Skin of body (tissue), 2 donors: ENCODE data around the gene CDC26. TPM values are rescaled to one million over a fixed set of nuclear protein-coding genes. Genes with fewer than 3 reads are reported as not detected.
A peak's percentile ranks its signal among the peaks of the same experiment; 100 is the strongest.
"Not testable (repeated sequence)": the region's sequence is repeated elsewhere in the genome, so short reads cannot be mapped to it uniquely, and the experiment has no call there.

Experiments used
- DNase-seq: peaks from one replicate; lab custom pipeline; 2025; lab: John Stamatoyannopoulos, UW
- total RNA-seq: library from RNA; depleted of rRNA; stranded (reverse); fragments of >200 nt; gene quantifications from one replicate; pipeline ENCODE4 v1.2.3, GENCODE V29; 2014

CDC26 gene
- total RNA-seq, 1 donor from 2014 or later = 23.6 TPM

- DNase-seq = no peak
Observed at GRCh38 chr9:113293285-113293878, 18.0 kb upstream of the CDC26 start.

DNA sequence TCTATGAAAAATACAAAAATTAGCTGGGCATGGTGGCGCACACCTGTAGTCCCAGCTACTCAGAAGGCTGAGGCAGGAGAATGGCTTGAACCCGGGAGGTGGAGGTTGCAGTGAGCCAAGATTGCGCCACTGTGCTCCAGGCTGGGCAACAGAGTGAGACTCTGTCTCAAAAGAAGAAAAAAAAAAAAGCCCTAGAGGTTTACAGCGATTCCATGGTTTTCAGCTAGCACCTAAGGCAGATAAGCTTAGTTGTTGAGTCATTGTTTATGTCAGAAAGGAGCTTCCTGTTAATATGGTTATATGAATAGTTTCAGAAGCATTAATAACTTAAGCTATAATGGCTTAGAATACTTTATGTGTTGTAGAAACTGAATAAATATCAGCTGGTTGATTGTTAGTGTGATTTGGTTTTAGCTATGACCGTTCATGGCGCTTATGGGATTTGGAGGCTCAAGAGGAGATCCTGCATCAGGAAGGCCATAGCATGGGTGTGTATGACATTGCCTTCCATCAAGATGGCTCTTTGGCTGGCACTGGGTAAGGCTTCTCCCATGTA, 14.8 kb upstream of the CDC26 start:
- DNase-seq = no peak

DNA sequence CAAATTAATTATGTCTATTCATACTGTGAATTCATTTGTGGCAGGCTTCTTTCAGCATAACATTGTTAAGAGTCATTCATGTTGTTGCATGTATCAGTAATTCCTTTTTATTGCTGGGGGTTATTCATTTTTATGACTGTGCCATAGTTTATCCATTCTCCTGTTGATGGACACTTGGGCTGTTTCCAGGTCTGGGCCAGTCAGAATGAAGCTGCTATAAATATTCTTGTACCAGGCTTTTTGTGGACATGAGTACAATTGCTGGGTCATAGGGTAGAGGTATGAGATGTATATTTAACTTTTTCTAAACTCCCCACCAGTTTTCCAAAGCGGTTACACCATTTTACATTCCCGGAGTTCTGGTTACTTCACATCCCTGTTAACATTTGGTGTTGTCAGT, 13.7 kb upstream of the CDC26 start:
- DNase-seq = no peak

DNA sequence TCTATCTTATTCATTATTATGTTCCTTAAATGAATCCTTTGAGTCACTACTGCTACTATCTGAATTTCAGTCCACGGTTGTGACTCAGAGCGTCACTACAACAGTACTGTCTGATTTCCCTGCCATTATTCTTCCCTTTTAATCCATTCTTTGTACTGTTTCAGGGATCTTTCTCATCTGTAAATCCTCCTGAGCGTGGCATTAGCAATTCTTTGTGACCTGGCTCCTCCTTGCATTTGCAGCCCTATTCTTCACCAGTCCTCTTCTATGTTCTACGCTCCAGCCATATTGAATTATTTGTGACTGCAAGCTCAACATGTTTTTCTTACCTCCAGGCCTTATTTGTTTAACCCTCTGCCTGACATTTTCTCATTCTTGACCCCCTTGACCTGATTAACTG, 6.0 kb upstream of the CDC26 start:
- DNase-seq = no peak

DNA sequence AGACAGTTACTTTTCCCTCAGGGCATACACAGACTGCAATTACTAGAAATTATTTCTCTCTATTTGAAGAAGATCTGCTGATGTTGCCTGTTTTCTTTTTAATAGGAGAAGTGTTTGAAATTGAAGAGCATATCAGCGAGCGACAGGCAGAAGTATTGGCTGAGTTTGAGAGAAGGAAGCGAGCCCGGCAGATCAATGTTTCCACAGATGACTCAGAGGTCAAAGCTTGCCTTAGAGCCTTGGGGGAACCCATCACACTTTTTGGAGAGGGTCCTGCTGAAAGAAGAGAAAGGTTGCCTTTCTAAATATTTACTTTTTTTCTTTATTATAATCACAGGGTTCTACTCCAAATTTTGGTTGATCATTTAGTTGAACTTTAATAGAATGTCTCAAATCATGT, 3.5 kb upstream of the CDC26 start:
- no peak for DNase-seq

DNA sequence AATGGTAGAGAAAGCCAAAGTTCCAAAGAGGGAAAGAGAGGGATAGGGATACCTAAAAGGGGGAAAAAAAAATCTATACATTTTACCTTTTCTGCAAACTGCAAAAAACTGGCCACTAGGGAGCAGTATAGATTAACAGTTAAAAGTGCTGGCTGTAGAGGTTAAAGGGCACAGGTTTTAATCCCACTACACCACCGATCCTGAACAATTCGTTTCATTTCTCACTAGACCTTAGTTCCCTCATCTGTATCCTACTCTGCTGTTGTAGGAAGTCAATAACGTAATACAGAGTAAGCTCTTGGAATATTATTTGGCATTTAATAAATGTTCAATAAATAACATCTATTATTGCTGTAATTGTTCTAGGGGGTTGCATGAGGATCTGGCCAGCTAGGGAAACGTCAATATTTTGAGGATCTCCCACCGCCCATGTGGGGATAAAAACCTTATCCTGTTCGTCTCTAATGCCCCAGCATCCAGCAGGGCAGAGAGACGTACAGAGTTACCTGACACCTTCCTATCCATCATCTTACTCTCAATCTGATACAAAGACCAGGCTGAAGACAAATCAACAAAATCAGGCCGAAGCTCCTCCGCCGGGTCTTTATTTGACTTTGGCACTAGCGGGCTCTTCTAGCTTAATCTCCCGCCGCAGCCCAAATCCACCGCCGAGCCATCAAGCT, 757 bp downstream of the CDC26 start:
- peak; percentile 73 for DNase-seq

GRCh38 chr9:113269871-113270270, 5.5 kb downstream of the CDC26 start:
- DNase-seq = no peak

DNA sequence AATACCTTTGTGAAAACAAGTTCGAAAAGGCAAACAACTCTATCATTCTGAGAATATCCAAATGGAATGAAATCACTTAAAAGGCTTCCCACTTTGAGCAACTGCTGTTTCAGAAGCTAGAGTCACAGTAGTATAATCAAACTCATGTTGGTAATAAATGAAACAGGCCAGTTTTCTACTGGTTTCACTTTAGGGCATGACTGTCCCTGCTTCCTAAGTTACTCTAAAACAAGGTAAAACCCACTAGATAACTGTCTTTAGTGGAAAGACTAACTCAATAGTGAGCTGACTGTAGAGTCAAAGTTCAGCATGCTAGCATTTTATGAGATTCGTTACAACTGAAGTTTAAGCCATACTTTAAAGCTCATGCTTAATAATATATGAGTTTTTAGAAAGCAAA, 6.0 kb downstream of the CDC26 start:
- DNase-seq = no peak

DNA sequence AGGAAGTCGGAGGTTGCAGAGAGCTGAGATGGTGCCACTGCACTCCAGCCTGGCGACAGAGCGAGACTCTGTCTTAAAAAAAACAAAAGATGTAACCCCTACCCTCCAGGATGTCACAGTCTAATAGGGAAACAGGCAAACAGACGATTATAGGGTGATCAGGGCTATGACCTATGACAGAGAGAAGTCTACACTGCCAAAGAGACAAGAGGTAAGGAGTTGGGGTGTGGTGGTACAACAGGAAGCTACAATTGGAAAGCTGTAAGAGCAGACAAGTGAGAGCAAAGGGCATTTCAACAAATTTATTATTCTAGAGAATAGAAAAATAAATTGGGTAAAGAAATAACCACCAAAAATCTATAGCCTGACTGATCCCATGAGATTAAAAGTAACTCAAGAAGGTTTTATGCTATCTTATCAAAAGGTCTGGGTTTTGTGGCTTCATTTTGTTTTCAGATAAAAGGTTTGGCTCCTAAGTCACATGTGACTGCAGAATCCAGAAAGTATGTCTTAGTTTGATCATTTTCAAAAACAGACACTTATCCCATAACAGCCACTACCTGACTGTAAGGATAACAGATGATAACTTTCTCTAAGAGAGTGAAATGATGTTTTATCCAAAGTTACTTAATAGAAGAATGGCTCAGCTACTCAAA, 7.3 kb downstream of the CDC26 start:
- DNase-seq = no peak

DNA sequence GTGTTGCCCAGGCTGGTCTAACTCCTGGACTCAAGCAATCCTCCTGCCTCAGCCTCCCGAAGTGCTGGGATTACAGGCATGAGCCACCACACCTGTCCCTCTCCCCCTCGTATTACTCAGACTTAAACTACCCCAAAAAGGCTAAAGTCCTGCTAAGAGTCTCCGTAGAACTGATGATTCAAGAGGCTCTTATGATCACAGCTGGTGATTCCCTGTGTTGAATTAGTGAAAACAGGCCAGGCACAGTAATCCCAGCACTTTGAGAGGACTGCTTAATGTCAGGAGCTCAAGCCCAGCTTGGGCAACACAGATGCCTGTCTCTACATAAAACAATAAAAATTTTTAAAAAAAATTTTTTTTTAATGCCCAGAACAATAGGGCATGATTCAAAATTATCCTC, 9.2 kb downstream of the CDC26 start:
- DNase-seq = no peak

DNA sequence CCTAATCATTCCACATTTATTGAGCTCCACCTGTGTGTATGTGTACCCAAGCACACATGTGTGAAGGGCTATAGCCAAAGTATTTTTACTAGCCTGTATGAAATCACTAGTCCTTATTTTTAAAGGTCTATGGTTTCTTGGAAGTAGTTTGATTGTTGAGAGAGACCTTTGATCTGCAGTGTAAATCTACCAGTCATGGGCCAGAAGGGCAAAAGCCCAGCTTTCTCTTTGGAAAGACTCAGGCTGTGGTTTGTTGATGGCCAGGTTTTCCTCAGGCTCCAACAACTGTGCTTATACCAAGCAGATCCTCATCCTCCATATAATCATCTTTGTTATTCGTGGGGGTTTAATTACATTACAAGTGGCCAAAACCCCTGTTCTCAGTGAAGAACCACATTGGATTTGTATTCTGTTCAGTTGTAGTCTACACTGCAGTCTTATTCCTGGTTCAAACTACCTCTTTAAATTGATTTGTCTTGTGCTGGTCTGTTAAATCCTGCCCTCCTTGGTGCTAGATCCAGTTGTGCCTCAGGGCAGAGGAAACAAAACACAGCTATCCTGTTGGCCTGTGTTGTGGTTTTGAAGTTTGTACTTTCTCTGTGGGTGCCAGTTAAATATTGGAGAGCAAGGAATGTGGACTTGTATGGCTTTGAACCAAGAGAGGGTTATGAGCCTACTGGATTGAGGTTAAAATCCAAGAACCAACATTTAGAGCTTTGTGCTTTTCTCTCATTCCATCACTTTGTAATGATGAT, 13.3 kb downstream of the CDC26 start:
- DNase-seq = no peak

- no peak for DNase-seq
Observed at GRCh38 chr9:113258282-113258681, 17.1 kb downstream of the CDC26 start.

- no peak for DNase-seq
Observed at GRCh38 chr9:113257863-113258262, 17.5 kb downstream of the CDC26 start.

- no peak for DNase-seq
Observed at GRCh38 chr9:113255438-113255837, 19.9 kb downstream of the CDC26 start.

GRCh38 chr9:113254991-113255390, 20.4 kb downstream of the CDC26 start:
- DNase-seq = no peak

GRCh38 chr9:113250807-113251206, 24.6 kb downstream of the CDC26 start:
- no peak for DNase-seq

GRCh38 chr9:113249661-113250060, 25.7 kb downstream of the CDC26 start:
- DNase-seq = not testable (repeated sequence)

GRCh38 chr9:113247640-113248039, 27.7 kb downstream of the CDC26 start:
- DNase-seq = no peak

DNA sequence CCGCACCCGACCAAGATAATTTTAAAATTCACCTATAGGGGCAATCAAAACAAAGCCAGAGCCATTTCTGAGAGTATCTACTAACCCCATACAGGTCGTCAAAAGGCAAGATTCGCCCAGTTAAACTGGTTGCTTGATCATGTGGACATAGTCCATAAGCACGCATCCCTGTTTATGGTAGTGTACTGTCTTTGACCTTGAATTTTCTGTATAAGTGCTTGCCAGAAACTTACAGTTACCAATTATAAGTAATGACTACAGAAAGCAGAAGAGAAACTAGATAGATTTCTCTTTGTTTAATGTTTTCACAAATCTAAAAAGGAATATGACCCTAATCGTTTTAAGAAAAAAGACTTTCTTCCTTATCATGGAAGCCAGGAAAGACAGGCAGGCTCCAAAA, 28.4 kb downstream of the CDC26 start:
- DNase-seq = no peak

GRCh38 chr9:113245894-113246293, 29.5 kb downstream of the CDC26 start:
- DNase-seq = no peak

DNA sequence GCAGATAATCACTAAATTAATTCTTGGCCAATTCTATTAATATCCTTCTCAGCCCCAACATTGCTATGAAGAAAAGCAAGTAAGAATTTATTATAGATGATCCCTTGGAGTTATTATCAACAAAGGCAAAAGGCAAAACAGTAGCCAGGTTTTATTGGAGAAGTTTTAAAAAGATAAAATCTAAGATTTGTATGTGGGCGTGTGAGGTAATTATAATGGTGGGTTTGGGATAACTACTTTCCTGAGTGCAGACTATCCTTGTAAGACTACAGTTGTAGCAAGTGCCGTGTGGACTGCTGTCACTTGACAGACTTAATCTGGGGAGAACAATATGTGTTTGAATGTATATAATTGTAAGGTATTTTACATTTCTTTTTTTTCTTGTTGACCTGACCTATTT, 30.8 kb downstream of the CDC26 start:
- no peak for DNase-seq

- DNase-seq = no peak
Observed at GRCh38 chr9:113241161-113241560, 34.2 kb downstream of the CDC26 start.
